DOHH2 (cell line): Measurements from ENCODE around the gene FAM217B.

Experiments used
- H3F3A ChIP-seq: fragments of 200-600 bp; sonication (generic), shearing (Covaris generic); 2 replicates; pipeline ENCODE4 v1.6.0; 2016; ENCODE audit warnings: antibody characterized with exemption, mild to moderate bottlenecking; ENCODE audit not compliant: control insufficient read depth, insufficient read depth
- H3K27ac ChIP-seq: fragments of 200-600 bp; sonication (generic); 2 replicates; pipeline ENCODE4 v1.5.1; 2014; ENCODE audit warnings: low read depth, mild to moderate bottlenecking, low read length, moderate library complexity
- H3K27me3 ChIP-seq: fragments of 200-600 bp; sonication (generic); 2 replicates; pipeline ENCODE4 v1.6.1; 2014; ENCODE audit warnings: mild to moderate bottlenecking, low read length, mixed read lengths; ENCODE audit not compliant: control insufficient read depth
- H3K36me3 ChIP-seq: fragments of 200-600 bp; sonication (generic); 2 replicates; pipeline ENCODE4 v1.6.1; 2014; ENCODE audit warnings: mild to moderate bottlenecking, low read length, moderate library complexity, mixed read lengths; ENCODE audit not compliant: control insufficient read depth
- H3K4me1 ChIP-seq: fragments of 200-600 bp; sonication (generic); 2 replicates; pipeline ENCODE4 v1.6.1; 2014; ENCODE audit warnings: mild to moderate bottlenecking, low read length, mixed read lengths; ENCODE audit not compliant: control insufficient read depth
- H3K4me2 ChIP-seq: fragments of 200-600 bp; sonication (generic); 2 replicates; pipeline ENCODE4 v1.6.0; 2014; ENCODE audit warnings: mild to moderate bottlenecking, low read length, moderate library complexity
- H3K4me3 ChIP-seq: fragments of 200-600 bp; sonication (generic); 2 replicates; pipeline ENCODE4 v1.5.1; 2014; ENCODE audit warnings: mild to moderate bottlenecking, low read length, mixed read lengths
- H3K79me2 ChIP-seq: fragments of 200-600 bp; sonication (generic); 2 replicates; pipeline ENCODE4 v1.6.1; 2014; ENCODE audit warnings: mild to moderate bottlenecking, low read length, mixed read lengths; ENCODE audit not compliant: control insufficient read depth
- H3K9me2 ChIP-seq: fragments of 200-600 bp; sonication (generic); replicated peaks from 2 replicates; pipeline ENCODE4 v1.6.1; 2014; ENCODE audit warnings: mild to moderate bottlenecking, low read length, mixed read lengths; ENCODE audit not compliant: control insufficient read depth
- H3K9me3 ChIP-seq: fragments of 200-600 bp; sonication (generic); 2 replicates; pipeline ENCODE4 v1.6.1; 2014; ENCODE audit warnings: antibody characterized with exemption, low read length, mixed read lengths; ENCODE audit not compliant: control insufficient read depth, insufficient read depth
- H4K20me1 ChIP-seq: fragments of 200-600 bp; sonication (generic); 2 replicates; pipeline ENCODE4 v1.6.0; 2014; ENCODE audit warnings: low read depth, mild to moderate bottlenecking, antibody characterized with exemption, low read length, moderate library complexity; ENCODE audit not compliant: control insufficient read depth, insufficient read depth
- EZH2phosphoT487 ChIP-seq: fragments of 200-600 bp; sonication (generic); IDR thresholded peaks from 2 replicates; pipeline ENCODE4 v1.6.1; 2017; ENCODE audit warnings: borderline replicate concordance, mild to moderate bottlenecking, antibody characterized with exemption, low read length, moderate library complexity, mixed read lengths
- TF ChIP-seq, protein P1 (sequence below): fragments of 200-600 bp; sonication (generic); IDR thresholded peaks from one replicate; pipeline ENCODE4 v1.5.1; 2014; ENCODE audit warnings: antibody characterized with exemption, mild to moderate bottlenecking, low read depth, low read length; ENCODE audit not compliant: poor library complexity, severe bottlenecking

FAM217B gene

DNA sequence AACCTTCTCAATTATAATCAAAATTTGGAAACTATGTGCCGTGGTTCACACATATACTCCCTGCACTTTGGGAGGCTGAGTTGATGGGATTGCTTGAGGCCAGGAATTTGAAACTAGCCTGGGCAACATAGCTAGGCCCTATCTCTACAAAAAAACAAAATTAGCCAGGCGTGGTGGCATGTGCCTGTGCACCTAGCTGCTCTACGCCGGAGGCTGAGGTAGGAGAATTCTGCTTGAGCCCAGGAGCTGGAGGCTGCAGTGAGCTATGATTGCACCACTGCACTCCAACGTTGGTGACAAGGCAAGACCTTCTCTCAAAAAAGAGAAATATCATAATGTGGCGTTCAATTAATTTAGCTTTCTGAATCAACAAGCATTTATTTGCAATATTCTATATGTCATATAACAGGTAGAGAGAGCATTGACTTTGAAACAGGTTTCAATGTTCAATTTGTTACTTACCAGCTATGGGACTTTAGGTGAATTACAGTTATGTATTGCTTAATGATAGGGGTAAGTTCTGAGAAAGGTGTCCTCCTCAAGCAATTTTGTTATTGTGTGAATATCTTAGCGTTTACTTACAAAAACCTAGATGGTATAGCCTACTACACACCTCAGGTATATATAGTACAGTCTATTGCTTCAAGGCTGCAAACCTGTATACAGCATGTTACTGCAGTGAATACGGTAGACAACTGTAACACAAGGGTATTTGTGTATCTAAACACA lies 4.6 kb upstream of the FAM217B start:
- Histone ChIP-seq H3K4me3 (no peak overlapping the region), H3K79me2 (peaks cover 14% of the 10 kb centered on the region), H3K4me2 (no peak overlapping the region), H3K9me3 (no peaks in the 10 kb centered on the region), H3K4me1 (peaks cover 16% of the 10 kb centered on the region), H3K9me2 (no peaks in the 10 kb centered on the region), H3F3A (0 out of 2 replicates have a peak, but pooled peaks cover 6% of the 10 kb centered on the region), H3K36me3 (peaks cover 3% of the 10 kb centered on the region; the same call in 1 of the 2 replicates), H3K27me3 (no peaks in the 10 kb centered on the region), H3K27ac (no peak overlapping the region), H4K20me1 (no peaks in the 10 kb centered on the region)
- TF ChIP-seq, protein P1, sequence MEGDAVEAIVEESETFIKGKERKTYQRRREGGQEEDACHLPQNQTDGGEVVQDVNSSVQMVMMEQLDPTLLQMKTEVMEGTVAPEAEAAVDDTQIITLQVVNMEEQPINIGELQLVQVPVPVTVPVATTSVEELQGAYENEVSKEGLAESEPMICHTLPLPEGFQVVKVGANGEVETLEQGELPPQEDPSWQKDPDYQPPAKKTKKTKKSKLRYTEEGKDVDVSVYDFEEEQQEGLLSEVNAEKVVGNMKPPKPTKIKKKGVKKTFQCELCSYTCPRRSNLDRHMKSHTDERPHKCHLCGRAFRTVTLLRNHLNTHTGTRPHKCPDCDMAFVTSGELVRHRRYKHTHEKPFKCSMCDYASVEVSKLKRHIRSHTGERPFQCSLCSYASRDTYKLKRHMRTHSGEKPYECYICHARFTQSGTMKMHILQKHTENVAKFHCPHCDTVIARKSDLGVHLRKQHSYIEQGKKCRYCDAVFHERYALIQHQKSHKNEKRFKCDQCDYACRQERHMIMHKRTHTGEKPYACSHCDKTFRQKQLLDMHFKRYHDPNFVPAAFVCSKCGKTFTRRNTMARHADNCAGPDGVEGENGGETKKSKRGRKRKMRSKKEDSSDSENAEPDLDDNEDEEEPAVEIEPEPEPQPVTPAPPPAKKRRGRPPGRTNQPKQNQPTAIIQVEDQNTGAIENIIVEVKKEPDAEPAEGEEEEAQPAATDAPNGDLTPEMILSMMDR, result no peak
- no peak for TF ChIP-seq EZH2phosphoT487

DNA sequence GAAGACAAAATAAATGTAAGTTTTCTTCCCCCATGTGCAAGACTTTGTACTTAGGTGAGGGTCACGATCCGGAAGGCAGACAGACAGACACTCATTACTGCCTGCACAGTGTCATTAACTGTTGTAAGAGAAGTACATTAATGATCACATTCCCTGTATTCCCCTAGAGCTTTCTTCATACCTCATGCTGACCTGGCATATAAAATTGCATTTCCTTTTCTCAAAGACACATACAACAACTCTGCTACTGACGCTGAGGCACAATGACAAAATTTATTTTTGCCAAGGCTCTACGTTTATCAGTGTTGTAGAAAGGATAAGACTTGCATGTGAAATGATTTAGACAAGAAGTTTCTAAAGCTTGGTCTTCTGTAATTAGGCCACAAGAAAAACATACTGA lies 3.8 kb upstream of the FAM217B start:
- no peaks in the 10 kb centered on the region for H3K27me3 ChIP-seq

DNA sequence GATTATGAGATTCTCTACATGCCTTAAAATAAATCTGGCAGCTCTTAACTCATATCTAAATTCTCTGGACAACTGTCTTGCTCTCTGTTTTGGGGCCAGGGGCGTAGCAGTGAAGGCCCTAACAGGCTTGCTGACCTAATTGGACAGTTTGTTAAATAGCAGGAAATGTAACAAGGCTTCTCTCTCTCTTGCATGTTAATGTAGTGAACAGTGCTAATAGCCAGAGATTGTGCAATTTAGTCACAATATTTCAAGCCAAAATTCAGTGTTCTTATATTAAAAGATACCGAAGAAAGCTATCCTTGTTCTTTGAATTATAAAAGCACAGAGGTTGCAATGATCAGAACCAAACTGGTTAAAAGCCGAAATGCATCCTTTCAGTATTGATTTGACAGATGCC lies 3.0 kb upstream of the FAM217B start:
- Histone ChIP-seq H3K9me2 (no peaks in the 10 kb centered on the region), H3F3A (0 out of 2 replicates have a peak, but pooled peaks cover 6% of the 10 kb centered on the region), H3K36me3 (peaks cover 5% of the 10 kb centered on the region), H3K9me3 (no peaks in the 10 kb centered on the region), H3K4me1 (peaks cover 21% of the 10 kb centered on the region), H3K4me3 (no peak overlapping the region), H3K79me2 (peaks cover 27% of the 10 kb centered on the region), H3K27ac (no peak overlapping the region), H4K20me1 (no peaks in the 10 kb centered on the region), H3K27me3 (no peaks in the 10 kb centered on the region), H3K4me2 (no peak overlapping the region)
- no peak for TF ChIP-seq EZH2phosphoT487
- TF ChIP-seq, protein P1, result no peak

More for the DNA sequence above, 3.8 kb upstream of the FAM217B start:
- Histone ChIP-seq H3K79me2 (peaks cover 21% of the 10 kb centered on the region), H3K36me3 (peaks cover 3% of the 10 kb centered on the region; the same call in 1 of the 2 replicates), H3K4me1 (peaks cover 18% of the 10 kb centered on the region), H4K20me1 (no peaks in the 10 kb centered on the region), H3K4me3 (no peak overlapping the region), H3K9me2 (no peaks in the 10 kb centered on the region), H3K9me3 (no peaks in the 10 kb centered on the region), H3K4me2 (no peak overlapping the region), H3F3A (0 out of 2 replicates have a peak, but pooled peaks cover 6% of the 10 kb centered on the region), H3K27ac (no peak overlapping the region)
- TF ChIP-seq, protein P1, result no peak
- no peak for TF ChIP-seq EZH2phosphoT487
